Right hindlimb (tissue), 1 donor: ENCODE measurements around the gene MBD2.

ENCODE experiments used
- DNase-seq: peaks from one replicate; pipeline ENCODE4 v3.0.0-alpha.2; 2018

The MBD2 gene

DNA sequence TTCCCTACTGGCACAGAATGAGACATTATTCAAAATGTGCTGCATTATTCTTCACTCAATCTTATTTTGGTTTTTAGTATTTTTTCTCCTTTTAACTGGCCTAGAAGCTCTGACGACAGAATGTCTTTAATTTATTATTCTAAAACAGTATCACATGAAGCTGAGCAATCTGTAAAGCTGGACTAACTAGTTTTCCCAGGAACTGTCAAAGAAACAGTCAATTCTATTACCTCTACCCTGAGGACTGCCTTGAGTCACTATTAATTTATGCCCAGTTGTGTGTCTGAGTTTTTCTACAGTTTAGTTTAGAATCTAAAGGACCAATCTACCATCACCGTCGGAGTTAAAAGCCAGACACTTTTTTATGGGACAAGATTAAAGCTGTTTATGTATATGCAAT is 31.6 kb downstream of the MBD2 start:
- no peak for DNase-seq

DNA sequence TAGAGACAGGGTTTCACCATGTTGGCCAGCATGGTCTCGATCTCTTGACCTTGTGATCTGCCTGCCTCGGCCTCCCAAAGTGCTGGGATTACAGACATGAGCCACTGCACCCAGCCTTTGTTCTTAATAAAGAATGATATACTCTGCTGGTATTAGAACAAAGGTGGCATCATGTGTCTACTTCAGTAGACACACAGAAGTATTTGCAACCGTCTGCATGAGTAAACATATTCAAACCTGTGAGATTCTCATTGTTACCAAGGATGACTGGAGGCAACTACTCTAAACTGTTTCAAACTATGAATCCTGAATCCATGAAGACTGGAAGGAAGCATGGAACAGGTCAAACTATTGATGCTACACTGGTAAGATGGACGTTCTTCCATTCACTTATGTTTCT is 32.1 kb downstream of the MBD2 start:
- DNase-seq = no peak

DNA sequence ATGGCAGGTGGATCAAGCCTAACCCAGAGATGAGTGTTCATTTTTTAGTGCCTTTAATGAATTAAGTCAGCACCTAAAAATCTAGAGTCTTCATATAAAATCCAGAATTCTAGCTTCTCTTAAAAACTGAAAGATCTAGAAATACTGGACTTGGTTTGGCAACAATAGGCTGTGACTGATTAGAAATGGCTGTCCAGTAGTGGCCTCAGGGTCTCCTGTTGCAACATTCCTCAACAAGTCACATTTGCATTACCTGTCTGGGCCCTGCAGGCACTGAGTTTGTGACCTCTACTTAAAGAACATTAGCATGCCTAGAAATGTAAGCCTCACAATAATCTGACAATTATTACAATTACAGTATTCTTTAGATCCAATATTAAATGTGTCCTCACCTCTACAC is 33.1 kb downstream of the MBD2 start:
- no peak for DNase-seq

DNA sequence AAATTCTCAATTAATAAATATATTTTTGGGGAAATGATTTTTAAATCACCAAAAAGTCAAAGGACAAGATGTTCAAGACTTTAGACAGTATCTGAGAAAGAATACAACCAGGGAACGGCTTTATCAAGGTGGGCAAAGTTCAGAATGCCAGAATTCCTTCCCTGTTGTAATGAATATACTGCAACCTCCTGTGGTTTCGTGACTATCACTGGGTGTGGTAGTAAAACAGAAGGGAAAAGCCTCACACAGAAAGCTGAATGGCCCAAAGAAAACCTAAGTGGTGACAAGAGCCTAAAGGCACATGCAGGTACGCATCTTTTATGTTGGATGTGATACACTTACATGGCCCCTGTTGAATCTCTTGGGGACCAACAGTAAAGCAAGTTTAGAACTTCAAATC is 37.1 kb downstream of the MBD2 start:
- DNase-seq = no peak

DNA sequence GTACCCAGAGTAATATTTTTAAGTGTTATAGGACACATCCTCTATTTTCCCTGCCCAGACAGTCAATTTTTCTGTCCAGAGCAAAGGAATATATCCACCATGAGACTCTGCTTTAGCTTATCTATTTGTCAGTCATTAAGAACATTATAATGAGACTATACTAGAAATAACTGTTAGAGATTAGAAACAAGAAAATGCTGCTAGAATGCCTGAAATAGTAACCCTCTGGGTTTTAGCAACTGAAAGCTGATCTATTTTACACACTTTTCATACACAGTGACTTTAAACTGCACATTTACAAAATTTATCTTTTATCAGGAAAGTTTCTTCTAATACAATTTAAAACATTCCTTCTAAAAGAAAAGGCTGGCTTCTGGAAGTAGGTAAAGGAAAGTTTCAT is 39.6 kb downstream of the MBD2 start:
- no peak for DNase-seq

DNA sequence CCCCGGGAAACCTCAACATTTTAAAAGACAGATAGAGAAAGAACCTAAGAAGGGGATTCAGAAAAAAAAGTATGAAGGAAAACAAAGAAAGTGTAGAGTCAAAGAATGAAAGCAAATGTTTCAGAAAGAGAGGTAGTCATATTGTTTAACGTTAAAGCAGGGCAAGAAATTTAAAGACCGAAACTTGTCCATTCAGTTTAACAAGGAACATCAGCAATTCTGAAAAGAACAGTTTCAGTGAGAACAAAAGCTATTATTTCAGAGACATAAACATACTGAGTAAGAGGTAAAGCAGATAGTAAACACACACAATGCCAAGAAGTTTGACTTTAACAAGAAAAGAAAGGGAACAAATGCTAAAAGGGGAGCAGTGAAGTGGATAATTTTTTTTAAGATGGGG is 41.1 kb downstream of the MBD2 start:
- no peak for DNase-seq

DNA sequence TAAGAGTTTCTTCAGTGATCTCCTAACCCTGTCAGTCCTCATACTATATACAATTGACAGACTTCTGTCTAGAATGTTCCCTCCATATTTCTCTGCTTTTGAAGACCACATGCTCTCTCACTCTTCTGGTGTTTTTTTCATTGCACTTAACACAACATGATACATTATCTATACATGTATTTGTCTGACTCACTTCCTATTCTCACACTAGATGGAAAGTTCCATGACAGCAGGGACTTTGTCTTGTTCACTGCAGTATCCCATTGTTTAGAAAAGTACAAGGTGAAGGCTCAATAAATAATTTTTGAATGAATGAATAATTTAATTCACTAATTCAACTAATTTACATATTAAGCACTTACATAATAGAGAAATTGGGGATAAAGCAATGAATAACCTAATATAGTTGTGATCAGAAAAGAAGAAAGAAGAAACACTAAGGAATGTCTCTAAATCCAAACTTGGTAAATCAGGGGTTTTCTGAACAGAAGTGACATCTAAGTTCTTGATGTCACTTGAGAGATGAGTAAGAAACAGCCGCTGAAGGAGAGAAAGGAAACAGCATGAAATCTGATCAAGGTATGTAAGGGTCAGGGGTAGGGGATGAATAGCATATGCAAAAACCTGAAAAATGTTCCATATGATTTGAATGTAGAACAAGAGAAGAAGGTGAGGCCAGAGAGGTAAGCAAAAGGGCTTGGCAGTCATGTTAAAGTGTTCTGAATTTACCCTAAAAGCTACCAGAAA is 42.4 kb downstream of the MBD2 start:
- no peak for DNase-seq

DNA sequence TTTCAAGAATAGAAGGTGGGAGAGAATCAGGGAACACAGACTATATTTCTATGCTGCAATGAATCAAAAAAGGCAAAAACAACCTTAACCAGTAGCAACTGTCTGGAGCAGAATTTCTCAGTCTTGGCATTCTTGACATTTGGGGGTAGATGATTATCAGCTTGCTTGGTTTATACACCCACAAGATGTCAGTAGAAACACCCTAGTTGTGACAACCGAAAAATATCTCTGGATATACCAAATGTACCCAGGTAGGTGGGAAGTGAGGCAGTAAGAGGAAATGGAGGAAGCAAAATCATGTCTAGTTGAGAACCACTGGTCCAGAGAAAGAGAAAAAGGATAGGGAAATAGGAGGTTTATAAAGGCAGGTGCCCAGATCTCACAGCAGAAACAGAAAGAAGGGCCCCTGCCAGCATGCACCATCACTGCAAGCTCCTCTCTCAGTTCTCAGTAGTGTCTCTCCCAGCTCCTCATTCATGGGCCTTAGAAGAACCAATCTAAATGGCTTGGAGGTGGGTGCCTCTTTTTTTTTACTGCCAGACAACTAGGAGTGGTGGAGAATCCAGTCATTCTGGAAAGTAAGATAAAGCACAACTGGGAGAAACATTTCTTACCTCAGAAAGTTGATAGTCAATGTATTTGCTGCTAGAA is 50.4 kb downstream of the MBD2 start:
- no peak for DNase-seq

DNA sequence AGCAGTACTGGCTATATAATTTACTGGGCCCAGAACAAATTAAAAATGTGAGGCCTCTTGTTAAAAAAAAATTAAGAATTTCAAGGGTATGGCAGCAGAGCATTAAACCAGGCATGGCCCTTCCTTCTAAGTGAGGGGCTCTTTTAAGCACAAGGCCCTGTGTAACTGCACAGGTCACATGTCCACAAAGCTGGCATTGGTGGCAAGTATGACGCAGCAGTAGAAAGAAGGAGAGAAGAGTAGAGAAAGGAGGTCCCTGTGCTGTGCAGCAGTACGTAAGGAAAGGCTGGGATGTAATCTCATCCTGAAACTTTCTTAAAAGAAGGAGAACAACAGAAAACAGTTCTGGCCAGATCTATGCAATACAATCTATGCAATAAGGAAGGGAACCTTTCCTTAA is 51.2 kb downstream of the MBD2 start:
- no peak for DNase-seq

DNA sequence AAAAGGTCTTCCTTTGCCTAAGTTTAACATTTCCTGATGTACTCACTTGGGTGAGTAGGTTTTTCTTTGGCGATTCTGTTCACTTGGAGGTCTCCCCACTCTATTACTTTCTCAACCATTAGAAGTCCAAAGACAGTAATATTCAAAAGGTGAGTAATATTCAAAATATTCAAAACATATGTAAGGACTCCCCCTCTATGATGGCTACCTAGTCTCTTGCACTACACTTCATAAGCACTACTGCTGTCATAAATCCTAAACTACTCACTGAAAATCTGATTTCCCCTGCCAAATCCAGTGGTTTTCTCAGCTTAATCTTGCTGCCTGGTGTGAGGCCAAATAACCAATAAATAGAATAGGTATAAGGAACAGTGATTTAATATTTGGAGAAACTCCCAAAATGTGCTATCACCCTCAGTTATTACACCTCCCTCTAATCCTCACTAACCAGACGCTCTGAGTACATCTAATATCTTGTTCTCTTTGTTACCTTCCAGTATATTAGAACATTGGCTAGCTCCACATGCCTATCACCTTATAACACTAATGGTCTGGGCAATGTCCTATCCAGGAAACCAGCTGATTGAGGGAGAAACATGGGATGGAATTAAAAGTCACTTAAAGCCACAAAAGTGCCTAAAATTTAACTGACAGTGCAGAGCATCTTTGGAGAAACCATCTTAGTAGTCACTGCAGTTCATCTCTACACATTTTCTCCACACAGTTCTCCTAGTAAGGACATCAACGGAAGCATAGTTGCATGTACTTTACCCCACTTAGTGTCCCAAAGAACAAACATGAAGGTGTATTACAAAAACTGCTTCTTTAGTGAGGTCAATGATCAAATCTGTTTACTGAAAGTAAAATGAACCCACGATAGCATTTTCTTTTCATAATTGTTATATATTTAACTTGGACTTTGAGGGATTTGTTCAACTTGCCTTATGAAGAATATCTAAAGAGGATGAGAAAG is 54.8 kb downstream of the MBD2 start:
- DNase-seq = no peak

DNA sequence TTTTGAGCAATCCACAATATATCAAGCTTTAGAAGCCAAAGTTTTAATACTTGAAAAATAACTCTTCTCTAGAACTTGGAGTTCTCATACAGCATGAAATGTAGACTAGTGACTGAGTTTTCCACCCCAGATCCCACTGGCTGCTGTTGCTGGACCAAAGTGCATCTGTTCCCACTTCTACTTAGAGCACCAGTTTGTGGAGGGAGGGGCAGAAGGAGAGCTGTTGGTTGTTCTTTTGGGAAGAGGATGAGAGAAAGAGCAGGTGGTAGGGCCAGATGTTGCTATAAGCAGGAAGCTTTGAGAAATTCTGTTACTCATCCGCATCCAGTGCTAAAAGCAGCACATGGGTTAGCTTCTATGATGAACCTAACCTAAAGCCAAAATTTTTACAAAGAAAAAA is 59.0 kb downstream of the MBD2 start:
- no peak for DNase-seq

DNA sequence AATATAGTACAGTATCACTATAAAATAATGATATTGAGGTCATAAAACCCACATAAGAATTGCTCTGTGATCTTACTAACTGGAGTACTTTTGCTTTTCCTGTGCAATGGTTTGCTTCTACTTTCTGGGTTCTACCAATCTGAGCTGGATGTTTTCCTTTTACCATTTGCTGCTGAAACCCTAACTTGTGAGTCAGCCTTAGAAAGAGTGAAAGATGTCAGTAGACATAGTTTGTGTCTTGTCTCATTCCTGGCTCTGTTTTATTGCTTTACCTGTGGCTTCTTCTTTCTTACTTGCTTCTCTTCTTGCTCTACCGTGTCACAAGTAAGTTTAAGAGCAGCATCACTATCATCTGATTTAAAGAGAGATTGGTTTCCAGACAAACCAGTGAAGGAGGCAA is 61.0 kb downstream of the MBD2 start:
- no peak for DNase-seq

DNA sequence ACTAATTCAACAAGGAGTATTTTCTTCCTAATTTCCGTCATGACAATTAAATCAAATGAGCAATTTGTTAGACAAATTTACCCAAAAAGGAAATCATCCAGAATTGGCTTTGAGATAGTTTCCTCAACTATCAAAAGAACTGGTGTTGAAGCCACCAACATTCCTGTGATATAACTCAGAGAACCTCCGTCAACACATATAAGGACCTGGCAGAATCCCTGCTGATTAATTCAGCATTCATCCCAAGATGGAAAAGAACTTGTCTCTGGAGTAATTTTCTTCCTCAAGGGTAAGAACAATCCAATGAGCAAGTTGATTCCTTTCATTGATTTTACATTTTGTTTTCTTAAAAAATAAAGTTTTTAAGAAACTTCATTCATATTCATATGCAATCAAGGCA is 62.0 kb downstream of the MBD2 start:
- no peak for DNase-seq

DNA sequence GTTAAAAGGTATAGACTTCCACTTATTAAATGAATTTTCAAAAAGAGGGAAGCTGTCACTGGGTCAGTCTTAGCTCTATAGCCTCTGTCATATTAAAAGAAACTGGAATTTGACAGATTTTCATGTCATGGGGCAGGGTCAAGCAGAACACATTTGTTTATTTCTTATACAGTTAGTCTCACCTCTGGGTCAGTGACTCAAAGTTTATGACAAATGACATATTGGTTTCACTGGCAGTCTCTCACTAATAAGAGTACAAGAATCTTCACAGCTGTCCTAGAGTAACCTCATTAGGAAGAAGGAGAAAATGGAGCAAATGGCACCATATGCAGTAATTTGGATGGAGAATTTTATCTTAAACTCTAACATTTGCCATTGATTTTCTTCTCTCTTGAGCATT is 63.2 kb downstream of the MBD2 start:
- no peak for DNase-seq

DNA sequence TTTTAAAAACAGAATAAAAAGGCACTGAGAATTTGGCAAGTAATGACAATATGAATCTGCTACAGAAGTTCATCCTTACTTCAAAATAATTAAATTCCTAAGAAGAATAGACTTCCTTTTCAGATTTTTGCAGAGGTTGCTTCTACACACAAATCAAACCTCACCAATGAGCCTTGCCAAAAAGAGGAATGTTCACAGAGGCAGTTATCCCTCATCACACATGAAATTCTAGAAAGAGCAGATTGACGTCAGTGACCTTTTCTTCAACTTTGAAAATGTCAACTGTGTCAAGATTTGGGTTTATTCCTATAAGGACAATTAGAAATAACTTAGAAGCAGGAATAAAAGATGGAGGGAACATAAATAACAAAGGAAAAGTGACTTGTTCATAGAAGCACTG is 64.6 kb downstream of the MBD2 start:
- no peak for DNase-seq

DNA sequence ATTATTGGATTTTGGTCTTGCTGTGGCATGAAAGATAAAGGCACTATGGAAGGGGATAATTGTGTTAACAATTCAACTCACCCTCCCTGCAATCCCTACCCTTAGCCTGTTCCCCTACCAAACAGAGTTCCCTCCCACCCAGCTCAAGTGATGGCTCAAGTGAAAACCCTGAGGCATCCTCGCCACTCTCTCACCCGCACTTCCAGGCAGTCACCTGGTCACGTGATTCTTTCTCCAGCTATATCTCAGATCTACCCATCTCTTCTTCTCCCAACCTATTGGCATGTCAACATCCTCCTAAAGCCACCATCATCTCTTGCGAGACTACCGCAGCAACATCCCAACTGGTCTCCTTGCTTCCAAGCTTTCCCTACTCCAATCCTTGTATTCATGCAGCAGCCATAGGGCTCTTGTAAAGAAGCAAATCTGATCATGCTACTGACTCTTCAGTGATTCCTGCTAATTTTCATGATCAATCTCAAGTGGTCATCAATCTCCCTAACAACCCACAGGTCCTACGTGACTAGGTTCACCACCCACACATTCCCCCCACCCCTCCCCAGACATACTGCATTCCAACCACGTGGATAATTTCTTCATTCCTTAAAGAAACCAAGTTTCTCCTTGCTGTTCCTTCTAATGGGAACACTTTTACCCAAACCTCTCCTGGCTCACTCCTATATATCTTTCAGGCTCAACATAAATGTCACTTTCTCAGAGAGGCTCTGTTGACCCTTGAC is 66.7 kb downstream of the MBD2 start:
- no peak for DNase-seq

DNA sequence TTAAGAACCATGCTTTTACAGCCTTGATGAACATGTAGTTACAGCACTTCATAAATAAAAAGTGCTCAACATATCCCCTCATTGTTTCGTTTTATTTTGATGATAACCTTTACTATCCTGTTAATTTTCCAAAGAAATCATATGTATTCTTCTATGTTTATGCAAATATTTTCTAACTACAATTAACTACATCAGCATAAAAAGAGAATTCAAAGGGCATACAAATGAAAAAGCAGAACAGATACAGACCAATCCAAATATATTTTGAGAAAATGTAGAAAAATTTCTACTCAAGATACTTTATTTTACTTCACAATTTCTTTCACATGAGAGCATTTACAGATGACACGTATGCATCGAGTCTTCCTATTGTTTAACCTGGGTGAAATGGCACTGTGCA is 69.1 kb downstream of the MBD2 start:
- no peak for DNase-seq

DNA sequence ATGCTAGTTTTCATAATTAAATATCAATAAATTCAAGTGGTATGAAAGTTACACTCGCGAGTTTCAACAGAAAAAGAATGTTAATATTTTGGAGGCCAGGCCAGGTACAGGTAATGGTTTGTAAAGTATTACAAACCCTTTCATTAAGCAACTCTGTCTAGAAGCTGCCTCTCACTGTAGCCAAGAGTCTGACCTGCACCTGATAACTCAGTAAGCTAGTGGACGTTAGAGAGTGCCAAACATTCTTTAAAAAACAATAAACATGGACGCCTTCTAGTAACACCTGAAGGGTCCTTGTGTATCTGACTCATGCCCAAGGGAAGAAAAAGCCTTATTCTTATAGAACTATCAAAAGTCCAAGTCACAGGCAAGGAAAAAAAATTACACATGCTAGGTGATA is 70.2 kb downstream of the MBD2 start:
- DNase-seq = no peak

DNA sequence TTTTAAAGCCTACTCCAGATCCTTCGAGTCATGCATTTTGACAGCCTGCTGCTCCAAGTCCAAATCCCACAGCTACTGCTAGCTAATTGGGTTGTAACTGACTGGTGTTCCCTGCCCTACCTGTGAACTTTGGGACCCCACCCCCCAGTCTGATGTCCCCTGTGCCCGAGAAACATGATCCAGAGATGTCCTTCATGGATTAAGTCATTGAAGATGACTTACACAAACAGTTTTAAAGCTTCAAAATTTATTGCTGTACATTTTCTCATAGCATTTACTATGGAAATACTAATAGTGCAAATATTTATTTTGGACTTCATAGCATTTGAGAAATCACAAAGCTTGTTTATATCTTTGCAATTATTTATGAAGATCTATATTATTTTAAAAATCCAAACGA is 73.1 kb downstream of the MBD2 start:
- no peak for DNase-seq

DNA sequence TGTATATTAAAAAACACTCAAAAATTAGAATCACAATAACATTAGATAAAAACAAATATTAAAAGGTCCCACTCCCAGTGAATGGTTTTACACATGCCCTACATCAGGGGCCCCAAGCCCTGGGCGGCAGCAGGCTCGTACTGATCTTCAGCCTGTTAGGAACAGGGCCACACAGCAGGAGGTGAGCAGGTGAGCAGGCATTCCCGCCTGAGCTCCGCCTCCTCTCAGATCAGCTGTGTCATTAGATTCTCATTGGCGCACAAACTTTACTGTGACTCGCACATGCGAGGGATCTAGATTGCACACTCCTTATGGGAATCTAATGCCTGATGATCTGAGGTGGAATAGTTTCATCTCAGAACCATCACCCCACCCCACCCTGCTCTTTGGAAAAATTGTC is 74.2 kb downstream of the MBD2 start:
- no peak for DNase-seq

DNA sequence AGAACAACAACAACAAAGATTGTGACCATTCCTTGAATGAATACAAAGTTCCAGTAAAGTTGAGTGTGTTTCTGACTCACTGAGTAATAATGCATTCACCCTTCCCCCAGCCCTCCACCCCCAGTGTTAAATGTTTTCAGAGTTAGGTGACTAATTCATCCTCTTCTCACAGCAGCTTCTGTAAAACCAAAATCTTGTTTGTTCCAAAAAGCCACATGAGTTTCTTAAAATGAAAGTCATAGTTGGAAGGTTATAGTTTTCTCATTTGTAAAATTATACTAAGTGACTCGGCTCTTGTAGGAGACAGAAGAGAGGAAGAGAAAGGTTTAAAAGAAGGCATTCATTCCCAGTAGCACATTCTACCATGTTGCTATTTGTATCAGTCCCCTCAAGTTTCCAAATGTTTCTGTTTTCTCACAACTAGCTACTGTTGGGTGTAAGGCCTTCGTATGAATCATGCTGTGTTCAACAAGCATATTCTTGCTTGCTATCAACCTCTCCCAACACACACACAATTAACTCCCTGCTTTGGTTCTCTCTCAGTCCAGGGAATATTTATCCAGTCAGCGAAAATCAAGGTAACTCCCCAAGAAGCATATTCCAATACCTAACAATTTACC is 75.3 kb downstream of the MBD2 start:
- DNase-seq = no peak

DNA sequence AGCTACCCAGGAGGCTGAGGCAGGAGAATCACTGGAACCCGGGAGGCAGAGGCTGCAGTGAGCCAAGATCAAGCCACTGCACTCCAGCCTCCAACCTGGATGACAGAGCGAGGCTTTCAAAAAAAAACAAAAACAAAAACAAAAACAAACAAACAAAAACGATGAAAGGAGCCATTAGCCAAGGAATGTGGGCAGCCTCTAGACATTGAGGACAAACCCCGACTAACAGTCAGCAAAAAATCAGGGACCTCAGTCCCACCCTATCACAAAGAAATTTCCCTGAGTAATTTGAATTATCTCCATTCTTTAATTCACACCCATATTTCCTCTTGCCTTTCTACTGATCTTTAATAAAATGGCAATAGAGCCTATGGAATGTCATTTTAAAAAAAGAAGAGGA is 75.8 kb downstream of the MBD2 start:
- DNase-seq = no peak

DNA sequence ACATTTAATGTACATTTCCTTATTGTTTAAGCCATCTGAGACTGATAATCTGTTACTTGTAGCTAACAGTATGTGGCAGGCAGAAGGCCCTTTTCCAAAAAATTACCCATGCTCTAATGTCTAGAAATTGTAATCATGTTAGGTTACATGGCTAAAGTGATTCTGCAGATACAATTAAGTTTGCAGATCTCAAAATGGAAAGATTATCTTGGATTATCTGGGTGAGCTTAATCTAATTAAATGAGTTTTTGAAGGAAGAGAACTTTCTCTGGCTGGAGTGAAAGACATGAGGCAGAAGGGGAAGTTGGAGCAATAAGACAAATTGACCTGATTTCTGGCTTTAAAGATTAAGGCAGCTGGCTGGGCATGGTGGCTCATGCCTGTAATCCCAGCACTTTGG is 76.3 kb downstream of the MBD2 start:
- no peak for DNase-seq
